Hepatocyte (in vitro differentiated cells): ENCODE results near the gene EPHA6. TPM values are rescaled to one million over a fixed set of nuclear protein-coding genes. Genes with fewer than 3 reads are reported as not detected.

Experiments
- DNase-seq: peaks from one replicate; pipeline ENCODE4 v3.0.0-alpha.2; 2016; ENCODE audit warnings: low spot score
- H2AFZ ChIP-seq: fragments of 200-600 bp; sonication (generic); 2 replicates; pipeline ENCODE4 v1.6.0; 2016; ENCODE audit warnings: antibody characterized with exemption, mild to moderate bottlenecking
- H3K27ac ChIP-seq: fragments of 200-600 bp; sonication (generic); 2 replicates; pipeline ENCODE4 v1.5.1; 2016; ENCODE audit warnings: mild to moderate bottlenecking
- H3K27me3 ChIP-seq: fragments of 200-600 bp; sonication (generic); 2 replicates; pipeline ENCODE4 v1.6.1; 2016
- H3K36me3 ChIP-seq: fragments of 200-600 bp; sonication (generic); replicated peaks from 2 replicates; pipeline ENCODE4 v1.5.1; 2016; ENCODE audit warnings: low read depth; ENCODE audit not compliant: insufficient read depth
- H3K4me1 ChIP-seq: fragments of 200-600 bp; sonication (generic); 2 replicates; pipeline ENCODE4 v1.5.1; 2016; ENCODE audit warnings: mild to moderate bottlenecking, moderate library complexity; ENCODE audit not compliant: insufficient read depth
- H3K4me2 ChIP-seq: fragments of 200-600 bp; sonication (generic); 2 replicates; pipeline ENCODE4 v1.6.0; 2016
- H3K4me3 ChIP-seq: fragments of 200-600 bp; sonication (generic); 2 replicates; pipeline ENCODE4 v1.5.1; 2016; ENCODE audit warnings: mild to moderate bottlenecking
- H3K79me2 ChIP-seq: fragments of 200-600 bp; sonication (generic); 2 replicates; pipeline ENCODE4 v1.6.0; 2017; ENCODE audit warnings: mild to moderate bottlenecking
- H3K9me2 ChIP-seq: fragments of 200-600 bp; sonication (generic); replicated peaks from 2 replicates; pipeline ENCODE4 v1.6.0; 2017; ENCODE audit warnings: mild to moderate bottlenecking; ENCODE audit not compliant: insufficient read depth
- H3K9me3 ChIP-seq: fragments of 200-600 bp; sonication (generic); 2 replicates; pipeline ENCODE4 v1.5.1; 2016; ENCODE audit warnings: low read depth, mild to moderate bottlenecking
- H4K20me1 ChIP-seq: fragments of 200-600 bp; sonication (generic); 2 replicates; pipeline ENCODE4 v1.6.0; 2016; ENCODE audit warnings: mild to moderate bottlenecking; ENCODE audit not compliant: insufficient read depth, poor library complexity, severe bottlenecking
- EZH2 ChIP-seq: fragments of 200-600 bp; sonication (generic); IDR thresholded peaks from 2 replicates; pipeline ENCODE4 v1.6.1; 2016; ENCODE audit warnings: antibody characterized with exemption, mild to moderate bottlenecking, borderline replicate concordance
- EZH2phosphoT487 ChIP-seq: fragments of 200-600 bp; sonication (generic); IDR thresholded peaks from one replicate; pipeline ENCODE4 v1.6.1; 2018; ENCODE audit warnings: antibody characterized with exemption, mild to moderate bottlenecking, low read depth, moderate library complexity; ENCODE audit not compliant: unreplicated experiment, severe bottlenecking
- WGBS: methylation state at CpG from one replicate; pipeline ENCODE4 v1.1.6; 2016; ENCODE audit warnings: low lambda C conversion rate; ENCODE audit errors: missing lambda C conversion rate; 5-methylcytosine and 5-hydroxymethylcytosine counted together
- polyA plus RNA-seq: library from polyadenylated mRNA; unstranded; fragments of >200 nt; fragmentation: Nextera tagmentation; extraction: Ambion mirVana; gene quantifications from 2 replicates; pipeline ENCODE4 v1.2.1, GENCODE V29; 2016
- total RNA-seq: library from RNA; depleted of rRNA; stranded (reverse); fragments of >200 nt; gene quantifications from 2 replicates; pipeline ENCODE4 v1.2.3, GENCODE V29; 2014
- TF ChIP-seq, protein P1 (sequence below): fragments of 200-600 bp; sonication (generic); IDR thresholded peaks from 2 replicates; pipeline ENCODE4 v1.5.1; 2016; ENCODE audit warnings: antibody characterized with exemption, mild to moderate bottlenecking; ENCODE audit not compliant: poor library complexity

The EPHA6 gene
- total and polyA plus RNA-seq, 2 experiments from 2014 or later: 3.4 to 16.7 TPM

DNA sequence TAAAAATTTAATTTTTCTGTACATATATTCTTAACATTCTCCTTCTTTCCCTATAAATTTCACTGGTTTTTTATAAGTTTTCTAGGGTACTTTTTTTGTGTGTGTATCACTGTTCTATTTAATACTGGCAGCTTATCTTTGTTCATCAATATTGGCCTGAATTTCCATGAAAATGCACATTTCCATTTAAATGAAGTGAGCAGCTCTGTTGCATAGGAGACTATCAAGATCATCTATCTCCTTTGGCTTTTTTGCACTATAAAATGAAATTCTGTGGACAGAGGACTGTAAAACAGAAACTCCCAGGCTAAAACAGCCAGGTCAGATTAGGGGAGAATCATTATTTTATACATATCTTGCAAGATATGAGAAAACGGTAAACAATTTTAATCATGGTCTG lies 673.2 kb downstream of the EPHA6 start:
- Histone ChIP-seq H2AFZ (no peak overlapping the region), H3K9me3 (no peaks in the 10 kb centered on the region), H3K4me3 (no peak overlapping the region), H3K9me2 (no peaks in the 10 kb centered on the region), H3K27me3 (no peaks in the 10 kb centered on the region), H3K27ac (no peak overlapping the region), H3K36me3 (no peaks in the 10 kb centered on the region), H3K79me2 (no peaks in the 10 kb centered on the region), H3K4me2 (no peak overlapping the region), H4K20me1 (no peaks in the 10 kb centered on the region), H3K4me1 (no peaks in the 10 kb centered on the region)
- TF ChIP-seq, protein P1, sequence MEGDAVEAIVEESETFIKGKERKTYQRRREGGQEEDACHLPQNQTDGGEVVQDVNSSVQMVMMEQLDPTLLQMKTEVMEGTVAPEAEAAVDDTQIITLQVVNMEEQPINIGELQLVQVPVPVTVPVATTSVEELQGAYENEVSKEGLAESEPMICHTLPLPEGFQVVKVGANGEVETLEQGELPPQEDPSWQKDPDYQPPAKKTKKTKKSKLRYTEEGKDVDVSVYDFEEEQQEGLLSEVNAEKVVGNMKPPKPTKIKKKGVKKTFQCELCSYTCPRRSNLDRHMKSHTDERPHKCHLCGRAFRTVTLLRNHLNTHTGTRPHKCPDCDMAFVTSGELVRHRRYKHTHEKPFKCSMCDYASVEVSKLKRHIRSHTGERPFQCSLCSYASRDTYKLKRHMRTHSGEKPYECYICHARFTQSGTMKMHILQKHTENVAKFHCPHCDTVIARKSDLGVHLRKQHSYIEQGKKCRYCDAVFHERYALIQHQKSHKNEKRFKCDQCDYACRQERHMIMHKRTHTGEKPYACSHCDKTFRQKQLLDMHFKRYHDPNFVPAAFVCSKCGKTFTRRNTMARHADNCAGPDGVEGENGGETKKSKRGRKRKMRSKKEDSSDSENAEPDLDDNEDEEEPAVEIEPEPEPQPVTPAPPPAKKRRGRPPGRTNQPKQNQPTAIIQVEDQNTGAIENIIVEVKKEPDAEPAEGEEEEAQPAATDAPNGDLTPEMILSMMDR: no peak
- TF ChIP-seq EZH2phosphoT487 (no peak), EZH2 (no peak)
- WGBS: 86% methylated on average over 1 of the region's 1 CpG
- DNase-seq: no peak

GRCh38 chr3:97488741-97489140 lies 674.3 kb downstream of the EPHA6 start:
- 92% methylated on average over 1 of the region's 1 CpG for WGBS

GRCh38 chr3:97495896-97496295 lies 681.5 kb downstream of the EPHA6 start:
- Histone ChIP-seq H3K27me3 (no peaks in the 10 kb centered on the region), H3K9me2 (no peaks in the 10 kb centered on the region), H3K4me2 (no peak overlapping the region), H4K20me1 (no peaks in the 10 kb centered on the region), H2AFZ (no peak overlapping the region), H3K4me1 (no peaks in the 10 kb centered on the region), H3K9me3 (no peaks in the 10 kb centered on the region), H3K79me2 (no peaks in the 10 kb centered on the region), H3K4me3 (no peak overlapping the region), H3K27ac (no peak overlapping the region), H3K36me3 (no peaks in the 10 kb centered on the region)
- WGBS: 88% methylated on average over 5 of the region's 5 CpGs
- TF ChIP-seq, protein P1: no peak
- TF ChIP-seq EZH2 (no peak), EZH2phosphoT487 (no peak)
- no peak for DNase-seq

More at GRCh38 chr3:97488741-97489140, 674.3 kb downstream of the EPHA6 start:
- Histone ChIP-seq H3K27me3 (no peaks in the 10 kb centered on the region), H3K36me3 (no peaks in the 10 kb centered on the region), H3K9me3 (no peaks in the 10 kb centered on the region), H2AFZ (no peak overlapping the region), H4K20me1 (no peaks in the 10 kb centered on the region), H3K4me3 (no peak overlapping the region), H3K27ac (no peak overlapping the region), H3K9me2 (no peaks in the 10 kb centered on the region), H3K4me2 (no peak overlapping the region), H3K4me1 (no peaks in the 10 kb centered on the region), H3K79me2 (no peaks in the 10 kb centered on the region)
- no peak for DNase-seq
- TF ChIP-seq EZH2: no peak
- TF ChIP-seq, protein P1: no peak
- no peak for TF ChIP-seq EZH2phosphoT487

DNA sequence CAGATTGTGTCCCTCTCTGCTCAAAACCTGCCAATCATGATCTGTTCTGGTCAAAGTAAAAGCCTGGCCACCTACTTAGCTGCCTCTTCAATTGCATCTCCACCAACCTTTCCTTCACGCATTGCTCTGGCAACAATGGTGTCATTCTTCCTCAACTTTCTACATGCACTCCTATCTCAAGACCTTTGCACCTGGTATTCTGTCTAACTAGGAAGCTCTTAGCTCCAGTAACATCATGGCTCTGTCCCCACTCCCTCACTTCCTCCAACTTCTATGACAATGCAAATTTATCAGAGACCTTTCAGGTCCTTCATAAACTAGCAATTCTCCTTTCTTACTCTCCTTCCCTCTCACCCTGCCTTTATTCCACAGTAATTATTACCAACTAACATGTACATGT lies 682.7 kb downstream of the EPHA6 start:
- Histone ChIP-seq H3K4me1 (no peaks in the 10 kb centered on the region), H3K27me3 (no peaks in the 10 kb centered on the region), H3K4me2 (no peak overlapping the region), H3K27ac (no peak overlapping the region), H3K79me2 (no peaks in the 10 kb centered on the region), H3K4me3 (no peak overlapping the region), H3K36me3 (no peaks in the 10 kb centered on the region), H3K9me3 (no peaks in the 10 kb centered on the region), H3K9me2 (no peaks in the 10 kb centered on the region), H4K20me1 (no peaks in the 10 kb centered on the region), H2AFZ (no peak overlapping the region)
- DNase-seq: no peak
- 96% methylated on average over 1 of the region's 1 CpG for WGBS
- TF ChIP-seq EZH2phosphoT487 (no peak), EZH2 (no peak)
- TF ChIP-seq, protein P1: no peak
